Measurements from ENCODE around the gene MBD3.

DNA sequence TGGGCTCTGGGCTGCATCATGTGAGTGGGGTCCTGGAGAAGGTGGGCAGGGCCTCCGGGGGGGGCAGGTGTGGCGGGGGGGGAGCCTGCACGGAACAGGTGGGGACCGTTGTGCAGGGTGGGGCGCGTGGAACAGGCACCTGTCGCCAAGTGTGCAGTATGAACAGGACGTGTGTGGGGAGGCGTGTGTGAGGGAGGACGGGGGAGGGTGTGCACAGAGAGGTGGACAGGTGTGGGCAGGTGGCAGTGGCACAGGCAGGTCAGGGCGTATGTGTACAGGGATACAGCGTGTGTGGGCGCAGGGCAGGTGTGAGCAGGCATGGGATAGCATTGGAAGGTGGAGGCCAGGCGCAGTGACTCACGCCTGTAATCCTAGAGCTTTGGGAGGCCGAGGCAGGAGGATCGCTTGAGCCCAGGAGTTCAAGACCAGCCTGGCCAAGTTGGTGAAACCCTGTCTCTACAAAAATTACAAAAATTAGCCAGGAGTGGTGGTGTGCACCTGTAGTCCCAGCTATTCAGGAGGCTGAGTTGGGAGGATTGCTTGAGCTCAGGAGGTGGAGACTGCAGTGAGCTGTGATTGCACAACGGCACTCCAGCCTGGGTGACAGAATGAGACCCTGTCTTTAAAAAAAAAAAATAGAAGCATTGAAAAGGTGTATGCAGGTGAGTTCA, 65.6 kb downstream of the MBD3 start:
- TF ChIP-seq POLR2AphosphoS5 (IDR thresholded peaks at IDR 0.05; ENCODE audit: low read depth, low read length) (no peak), POLR2A (IDR thresholded peaks at IDR 0.05; ENCODE audit: low read depth, low read length) (no peak)

All from GM12892 (cell line).